Keratinocyte (primary cell): ENCODE measurements around the gene PDZRN4. TPM values are rescaled to one million over a fixed set of nuclear protein-coding genes. Genes with fewer than 3 reads are reported as not detected.

Source experiments
- DNase-seq: peaks from one replicate; pipeline ENCODE4 v3.0.0-alpha.2; 2011; ENCODE audit warnings: low read depth, missing footprints, low spot score
- FAIRE-seq: peaks from 2 replicates; lab custom pipeline; 2011; peaks lifted over from hg19 to GRCh38; lab: Jason Lieb, UNC
- H2AFZ ChIP-seq: 2 replicates; pipeline ENCODE4 v1.6.0; 2012; ENCODE audit warnings: low read length, control low read depth, inconsistent platforms; ENCODE audit not compliant: control insufficient read depth
- H3K27ac ChIP-seq: 2 replicates; pipeline ENCODE4 v1.5.1; 2011; ENCODE audit warnings: low read length; ENCODE audit not compliant: control insufficient read depth, insufficient read depth
- H3K27me3 ChIP-seq: 3 replicates; pipeline ENCODE4 v1.6.0; 2011; ENCODE audit warnings: low read length; ENCODE audit not compliant: control insufficient read depth, insufficient read depth; ENCODE audit errors: extremely low read depth
- H3K36me3 ChIP-seq, 2 experiments: 2 replicates in 1 of 2; 3 replicates in 1 of 2; pipeline ENCODE4 v1.5.1; 2011; ENCODE audit warnings: low read length in 2 of 2, mild to moderate bottlenecking in 1 of 2; ENCODE audit not compliant: control insufficient read depth in 2 of 2, insufficient read depth in 2 of 2; ENCODE audit errors: extremely low read depth in 1 of 2
- H3K4me1 ChIP-seq: 3 replicates; pipeline ENCODE4 v1.5.1; 2011; ENCODE audit warnings: low read length; ENCODE audit not compliant: control insufficient read depth, insufficient read depth; ENCODE audit errors: extremely low read depth
- H3K4me2 ChIP-seq: 3 replicates; pipeline ENCODE4 v1.6.0; 2011; ENCODE audit warnings: low read depth, low read length; ENCODE audit not compliant: control insufficient read depth, insufficient read depth; ENCODE audit errors: extremely low read depth
- H3K4me3 ChIP-seq, 3 experiments: fragments of 200-600 bp in 1 of 3; sonication (generic) in 1 of 3; 2 replicates in 2 of 3; 3 replicates in 1 of 3; pipeline ENCODE4 v1.5.1; 2011 to 2016; ENCODE audit warnings: low read length in 3 of 3, mild to moderate bottlenecking in 3 of 3, control low read depth in 2 of 3, inconsistent platforms in 1 of 3, low read depth in 1 of 3, mixed read lengths in 1 of 3, mixed run types in 1 of 3, moderate library complexity in 1 of 3; ENCODE audit not compliant: control insufficient read depth in 2 of 3, insufficient read depth in 2 of 3; ENCODE audit errors: extremely low read depth in 1 of 3
- H3K79me2 ChIP-seq: 2 replicates; pipeline ENCODE4 v1.6.0; 2012; ENCODE audit warnings: low read length; ENCODE audit not compliant: control insufficient read depth, insufficient read depth
- H3K9ac ChIP-seq: 3 replicates; pipeline ENCODE4 v1.6.0; 2011; ENCODE audit warnings: low read length; ENCODE audit not compliant: control insufficient read depth, insufficient read depth; ENCODE audit errors: extremely low read depth
- H3K9me1 ChIP-seq: 3 replicates; pipeline ENCODE4 v1.6.0; 2011; ENCODE audit warnings: low read length; ENCODE audit not compliant: control insufficient read depth, insufficient read depth; ENCODE audit errors: extremely low read depth
- H3K9me3 ChIP-seq: 2 replicates; pipeline ENCODE4 v1.5.1; 2012; ENCODE audit warnings: low read depth, low read length; ENCODE audit not compliant: control insufficient read depth
- H4K20me1 ChIP-seq: 3 replicates; pipeline ENCODE4 v1.6.0; 2011; ENCODE audit warnings: low read length; ENCODE audit not compliant: control insufficient read depth, insufficient read depth; ENCODE audit errors: extremely low read depth
- EZH2 ChIP-seq: IDR thresholded peaks from one replicate; pipeline ENCODE4 v1.6.1; 2012; ENCODE audit warnings: inconsistent platforms, mild to moderate bottlenecking, low read length, moderate library complexity
- dilution Hi-C: fragments of 300-500 bp; cut with MboI; formaldehyde crosslinking; loops from one replicate; pipeline ENCODE4 v1.7.0; 2020; ENCODE audit warnings: low sequenced_read_pairs; ENCODE audit not compliant: extremely low pct_ligation_motif_present
- polyA plus RNA-seq, 5 experiments: library from polyadenylated mRNA; depleted of rRNA in 3 of 5; stranded (reverse) in 3 of 5; stranded (forward) in 1 of 5; unstranded in 1 of 5; fragments of >200 nt; gene quantifications; 1 replicate in 1 of 5; 2 replicates in 3 of 5; 3 replicates in 1 of 5; pipeline versions ENCODE4 v1.2.1 to v1.2.3, GENCODE V29; 2011 to 2012; ENCODE audit warnings: missing spikeins in 2 of 5, low read depth in 1 of 5, low replicate concordance in 1 of 5
- TF ChIP-seq, protein P1 (sequence below), 3 experiments: IDR thresholded peaks in 1 of 3; conservative IDR thresholded peaks in 1 of 3; optimal IDR thresholded peaks in 1 of 3; 2 replicates in 2 of 3; 3 replicates in 1 of 3; pipeline versions ENCODE3 to v1.5.1; 2011; ENCODE audit warnings: low read length in 3 of 3, mild to moderate bottlenecking in 3 of 3, moderate library complexity in 2 of 3, control low read depth in 1 of 3, inconsistent platforms in 1 of 3; ENCODE audit not compliant: insufficient read depth in 2 of 3; ENCODE audit errors: extremely low read depth in 1 of 3

PDZRN4 gene
- polyA plus RNA-seq, 1 donor (not counting 4 experiments of a cell fraction or from before 2014, with no cell fraction given), result not detected

GRCh38 chr12:41302979-41303403 is 114.9 kb downstream of the PDZRN4 start:
- dilution Hi-C loops, result no loop called here
- no peak for TF ChIP-seq EZH2
- TF ChIP-seq, protein P1, sequence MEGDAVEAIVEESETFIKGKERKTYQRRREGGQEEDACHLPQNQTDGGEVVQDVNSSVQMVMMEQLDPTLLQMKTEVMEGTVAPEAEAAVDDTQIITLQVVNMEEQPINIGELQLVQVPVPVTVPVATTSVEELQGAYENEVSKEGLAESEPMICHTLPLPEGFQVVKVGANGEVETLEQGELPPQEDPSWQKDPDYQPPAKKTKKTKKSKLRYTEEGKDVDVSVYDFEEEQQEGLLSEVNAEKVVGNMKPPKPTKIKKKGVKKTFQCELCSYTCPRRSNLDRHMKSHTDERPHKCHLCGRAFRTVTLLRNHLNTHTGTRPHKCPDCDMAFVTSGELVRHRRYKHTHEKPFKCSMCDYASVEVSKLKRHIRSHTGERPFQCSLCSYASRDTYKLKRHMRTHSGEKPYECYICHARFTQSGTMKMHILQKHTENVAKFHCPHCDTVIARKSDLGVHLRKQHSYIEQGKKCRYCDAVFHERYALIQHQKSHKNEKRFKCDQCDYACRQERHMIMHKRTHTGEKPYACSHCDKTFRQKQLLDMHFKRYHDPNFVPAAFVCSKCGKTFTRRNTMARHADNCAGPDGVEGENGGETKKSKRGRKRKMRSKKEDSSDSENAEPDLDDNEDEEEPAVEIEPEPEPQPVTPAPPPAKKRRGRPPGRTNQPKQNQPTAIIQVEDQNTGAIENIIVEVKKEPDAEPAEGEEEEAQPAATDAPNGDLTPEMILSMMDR (optimal IDR thresholded peaks at IDR 0.05 in 1 of 3, IDR thresholded peaks at IDR 0.05 in 1 of 3, conservative IDR thresholded peaks at IDR 0.05 in 1 of 3; ENCODE audit: extremely low read depth in 1 of 3, insufficient read depth in 2 of 3, low read length in 3 of 3), result no peak
- no peaks in the 10 kb centered on the region for H3K4me1 ChIP-seq
- H2AFZ ChIP-seq, result no peak overlapping the region
- no peak for FAIRE-seq
- H4K20me1 ChIP-seq, result no peaks in the 10 kb centered on the region
- no peaks in the 10 kb centered on the region for H3K9me1 ChIP-seq
- H3K4me2 ChIP-seq, result no peak overlapping the region
- H3K27ac ChIP-seq, result no peak overlapping the region
- no peaks in the 10 kb centered on the region for H3K27me3 ChIP-seq
- no peaks in the 10 kb centered on the region for H3K79me2 ChIP-seq
- no peaks in the 10 kb centered on the region for H3K9me3 ChIP-seq
- H3K36me3 ChIP-seq, result no peaks in the 10 kb centered on the region
- H3K9ac ChIP-seq, result no peak overlapping the region
- DNase-seq, result no peak
- H3K4me3 ChIP-seq, result no peak overlapping the region

DNA sequence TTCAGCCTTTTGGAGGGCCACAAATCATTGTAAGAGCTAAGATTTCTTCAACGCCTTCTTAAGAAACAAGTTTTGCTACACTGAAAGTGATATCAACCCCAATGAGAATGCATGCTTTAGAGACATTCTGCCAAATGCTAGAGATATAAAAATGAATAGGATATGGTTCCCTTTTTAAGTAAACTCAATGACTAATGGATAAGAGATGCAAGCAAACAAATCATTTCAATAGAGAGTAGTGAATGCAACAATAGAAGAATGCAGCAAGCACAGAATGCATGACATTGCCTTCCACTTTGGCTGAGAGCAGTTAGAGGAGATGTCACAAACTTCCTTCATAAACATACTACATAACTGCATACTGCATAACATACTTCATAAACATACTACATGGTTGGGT is 116.4 kb downstream of the PDZRN4 start:
- Histone ChIP-seq H3K4me1 (no peaks in the 10 kb centered on the region), H3K27ac (no peak overlapping the region), H3K4me2 (no peak overlapping the region), H2AFZ (no peak overlapping the region), H3K79me2 (no peaks in the 10 kb centered on the region), H3K4me3 (no peak overlapping the region), H4K20me1 (no peaks in the 10 kb centered on the region), H3K9me1 (no peaks in the 10 kb centered on the region), H3K27me3 (no peaks in the 10 kb centered on the region), H3K9me3 (no peaks in the 10 kb centered on the region), H3K36me3 (no peaks in the 10 kb centered on the region), H3K9ac (no peak overlapping the region)
- TF ChIP-seq, protein P1 (optimal IDR thresholded peaks at IDR 0.05 in 1 of 3, IDR thresholded peaks at IDR 0.05 in 1 of 3, conservative IDR thresholded peaks at IDR 0.05 in 1 of 3; ENCODE audit: extremely low read depth in 1 of 3, insufficient read depth in 2 of 3, low read length in 3 of 3), result no peak
- no peak for TF ChIP-seq EZH2
- no peak for FAIRE-seq
- dilution Hi-C loops, result no loop called here
- DNase-seq, result no peak
